AG20443 (cell line): Measurements from ENCODE around the gene LPIN3.
A peak's percentile ranks its signal among the peaks of the same experiment; 100 is the strongest.

Experiments used
- DNase-seq: peaks from one replicate; pipeline ENCODE4 v3.0.0; 2012; ENCODE audit warnings: low spot score, mixed read lengths

LPIN3 gene

GRCh38 chr20:41392871-41393704 lies 52.5 kb downstream of the LPIN3 start:
- DNase-seq = peak; percentile 42

GRCh38 chr20:41393705-41394066 lies 53.1 kb downstream of the LPIN3 start:
- no peak for DNase-seq

- DNase-seq = no peak
Observed at GRCh38 chr20:41394081-41394480, 53.5 kb downstream of the LPIN3 start.

- DNase-seq = no peak
Observed at GRCh38 chr20:41394931-41395666, 54.5 kb downstream of the LPIN3 start.

- peak; percentile 44 for DNase-seq
Observed at GRCh38 chr20:41395667-41396664, 55.3 kb downstream of the LPIN3 start.

GRCh38 chr20:41398408-41398807 lies 57.8 kb downstream of the LPIN3 start:
- DNase-seq = no peak

- DNase-seq = no peak
Observed at GRCh38 chr20:41403604-41404003, 63.0 kb downstream of the LPIN3 start.

- DNase-seq = no peak
Observed at GRCh38 chr20:41405436-41405835, 64.8 kb downstream of the LPIN3 start.

GRCh38 chr20:41406353-41406752 lies 65.7 kb downstream of the LPIN3 start:
- DNase-seq = no peak

- no peak for DNase-seq
Observed at GRCh38 chr20:41406896-41407444, 66.3 kb downstream of the LPIN3 start.

GRCh38 chr20:41407607-41408006 lies 67.0 kb downstream of the LPIN3 start:
- DNase-seq = no peak

- DNase-seq = no peak
Observed at GRCh38 chr20:41408156-41408794, 67.7 kb downstream of the LPIN3 start.

- no peak for DNase-seq
Observed at GRCh38 chr20:41408986-41409385, 68.4 kb downstream of the LPIN3 start.
